NCI-H1694 treated with DMSO at 0.1 percent for 48 hours (cell line): ENCODE results near the gene ZNF804B.

Source experiments
- DNase-seq: peaks from one replicate; lab custom pipeline; 2025; lab: John Stamatoyannopoulos, UW

ZNF804B gene

GRCh38 chr7:88759230-88760135 is at the start of gene ZNF804B:
ZNF804B (plus strand) TSS chr7:88759700; CDS start chr7:88759977, 277 bp downstream.
- DNase-seq = no peak

GRCh38 chr7:88735920-88736319 is 23.6 kb upstream of the ZNF804B start:
- no peak for DNase-seq

- DNase-seq = no peak
These were observed 21.9 kb upstream of the ZNF804B start for GRCh38 chr7:88737632-88738031.

GRCh38 chr7:88746126-88746525 is 13.4 kb upstream of the ZNF804B start:
- DNase-seq = no peak

GRCh38 chr7:88756802-88757201 is 2.7 kb upstream of the ZNF804B start:
- DNase-seq = no peak

- no peak for DNase-seq
These were observed 2.1 kb upstream of the ZNF804B start for GRCh38 chr7:88757371-88757770.

GRCh38 chr7:88758381-88759229 is 895 bp upstream of the ZNF804B start:
- peak; percentile 14 for DNase-seq

GRCh38 chr7:88760136-88760515 is 626 bp downstream of the ZNF804B start:
- DNase-seq = no peak

- no peak for DNase-seq
These were observed 2.3 kb downstream of the ZNF804B start for GRCh38 chr7:88761779-88762178.

- DNase-seq = no peak
These were observed 11.9 kb downstream of the ZNF804B start for GRCh38 chr7:88771417-88771816.

GRCh38 chr7:88772776-88773175 is 13.3 kb downstream of the ZNF804B start:
- DNase-seq = no peak

- no peak for DNase-seq
These were observed 16.3 kb downstream of the ZNF804B start for GRCh38 chr7:88775838-88776237.

- no peak for DNase-seq
These were observed 28.3 kb downstream of the ZNF804B start for GRCh38 chr7:88787777-88788176.

GRCh38 chr7:88789480-88790064 is 30.1 kb downstream of the ZNF804B start:
- peak; percentile 31 for DNase-seq

GRCh38 chr7:88791891-88792290 is 32.4 kb downstream of the ZNF804B start:
- no peak for DNase-seq

GRCh38 chr7:88792361-88792760 is 32.9 kb downstream of the ZNF804B start:
- DNase-seq = no peak

GRCh38 chr7:88795553-88795952 is 36.1 kb downstream of the ZNF804B start, which contains the start of gene TEX47:
TEX47 (minus strand) TSS chr7:88795737; CDS start chr7:88794942, 795 bp downstream.
- no peak for DNase-seq

- DNase-seq = no peak
These were observed 41.5 kb downstream of the ZNF804B start for GRCh38 chr7:88801046-88801445.

- DNase-seq = no peak
These were observed 47.0 kb downstream of the ZNF804B start for GRCh38 chr7:88806280-88807037.

GRCh38 chr7:88818552-88818951 is 59.1 kb downstream of the ZNF804B start:
- DNase-seq = no peak

GRCh38 chr7:88826222-88826621 is 66.7 kb downstream of the ZNF804B start:
- DNase-seq = no peak
